Measurements from ENCODE around the gene SEPTIN12. TPM values are rescaled to one million over a fixed set of nuclear protein-coding genes. Genes with fewer than 3 reads are reported as not detected.
A peak's percentile ranks its signal among the peaks of the same experiment; 100 is the strongest.

Gene SEPTIN12
- total and polyA plus RNA-seq, 2 experiments from 2014 or later = not detected

DNA sequence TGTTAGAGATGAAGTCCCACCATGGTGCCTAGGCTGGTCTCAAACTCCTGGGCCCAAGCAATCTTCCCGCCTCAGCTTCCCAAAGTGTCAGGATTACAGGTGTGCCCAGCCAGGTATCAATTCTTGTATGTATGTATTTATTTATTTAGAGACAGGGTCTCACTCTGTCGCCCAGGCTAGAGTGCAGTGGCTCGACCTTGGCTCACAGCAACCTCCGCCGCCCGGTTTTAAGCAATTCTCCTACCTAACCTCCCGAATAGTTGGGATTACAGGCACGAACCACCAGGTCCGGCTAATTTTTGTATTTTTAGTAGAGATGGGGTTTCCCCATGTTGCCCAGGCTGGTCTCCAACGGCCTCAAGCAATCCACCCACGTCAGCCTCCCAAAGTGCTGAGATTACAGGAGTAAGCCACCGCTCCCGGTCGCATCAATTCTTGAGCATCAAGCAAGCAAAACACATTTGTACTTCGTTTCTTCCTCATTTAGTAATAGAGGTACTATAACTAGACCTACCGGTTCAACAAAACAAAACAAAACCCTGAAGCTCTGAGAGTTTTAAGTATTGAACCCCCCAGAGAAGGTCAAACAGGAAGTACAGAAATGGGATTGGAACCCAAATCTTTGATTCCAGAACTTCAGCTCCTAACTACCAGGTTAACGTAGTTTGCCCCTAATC, 20.1 kb downstream of the SEPTIN12 start:
- Histone ChIP-seq H3K9me3 (ENCODE audit: low read depth) (no peaks in the 10 kb centered on the region), H3K79me2 (peaks cover 31% of the 10 kb centered on the region), H3K4me1 (ENCODE audit: insufficient read depth) (no peaks in the 10 kb centered on the region), H3K9me2 (replicated peaks; ENCODE audit: insufficient read depth) (no peaks in the 10 kb centered on the region), H3K27ac (peak overlapping the region; percentile 84), H3K36me3 (replicated peaks; ENCODE audit: insufficient read depth, low read depth) (no peaks in the 10 kb centered on the region), H2AFZ (peak overlapping the region; percentile 82), H4K20me1 (ENCODE audit: insufficient read depth, poor library complexity, severe bottlenecking) (no peaks in the 10 kb centered on the region), H3K4me2 (peak overlapping the region; percentile 83), H3K27me3 (no peaks in the 10 kb centered on the region), H3K4me3 (no peak overlapping the region)
- DNase-seq (ENCODE audit: low spot score) = no peak
- TF ChIP-seq CTCF (IDR thresholded peaks at IDR 0.05; ENCODE audit: poor library complexity) = no peak
- TF ChIP-seq EZH2phosphoT487 (IDR thresholded peaks at IDR 0.05; ENCODE audit: low read depth, severe bottlenecking, unreplicated experiment) = no peak
- TF ChIP-seq EZH2 (IDR thresholded peaks at IDR 0.05; ENCODE audit: borderline replicate concordance) = no peak
- WGBS (ENCODE audit: low lambda C conversion rate, missing lambda C conversion rate) = 80% methylated on average over 17 of the region's 17 CpGs

- TF ChIP-seq EZH2 (IDR thresholded peaks at IDR 0.05; ENCODE audit: borderline replicate concordance) (no peak), EZH2phosphoT487 (IDR thresholded peaks at IDR 0.05; ENCODE audit: low read depth, severe bottlenecking, unreplicated experiment) (no peak), CTCF (IDR thresholded peaks at IDR 0.05; ENCODE audit: poor library complexity) (no peak)
- Histone ChIP-seq H3K4me3 (peak within 1 kb of the TSS; percentile 92), H3K9me3 (ENCODE audit: low read depth) (no peaks in the 10 kb centered on the region), H3K4me1 (ENCODE audit: insufficient read depth) (no peaks in the 10 kb centered on the region), H3K27ac (peak within 1 kb of the TSS; percentile 84), H3K79me2 (peaks cover 31% of the 10 kb centered on the region), H3K36me3 (replicated peaks; ENCODE audit: insufficient read depth, low read depth) (no peaks in the 10 kb centered on the region), H3K27me3 (no peaks in the 10 kb centered on the region), H3K9me2 (replicated peaks; ENCODE audit: insufficient read depth) (no peaks in the 10 kb centered on the region), H4K20me1 (ENCODE audit: insufficient read depth, poor library complexity, severe bottlenecking) (no peaks in the 10 kb centered on the region), H3K4me2 (peak within 1 kb of the TSS; percentile 89), H2AFZ (peak within 1 kb of the TSS; percentile 89)
- DNase-seq (ENCODE audit: low spot score) = peak; percentile 98
- WGBS (ENCODE audit: low lambda C conversion rate, missing lambda C conversion rate) = 8% methylated on average over 68 of the region's 72 CpGs
These were observed 21.1 kb downstream of the SEPTIN12 start, which contains the start of gene ZNF500 for GRCh38 chr16:4766875-4767628. Gene ZNF500 (minus strand): TSS chr16:4767162. CDS start chr16:4765978, 1,184 bp downstream.

DNA sequence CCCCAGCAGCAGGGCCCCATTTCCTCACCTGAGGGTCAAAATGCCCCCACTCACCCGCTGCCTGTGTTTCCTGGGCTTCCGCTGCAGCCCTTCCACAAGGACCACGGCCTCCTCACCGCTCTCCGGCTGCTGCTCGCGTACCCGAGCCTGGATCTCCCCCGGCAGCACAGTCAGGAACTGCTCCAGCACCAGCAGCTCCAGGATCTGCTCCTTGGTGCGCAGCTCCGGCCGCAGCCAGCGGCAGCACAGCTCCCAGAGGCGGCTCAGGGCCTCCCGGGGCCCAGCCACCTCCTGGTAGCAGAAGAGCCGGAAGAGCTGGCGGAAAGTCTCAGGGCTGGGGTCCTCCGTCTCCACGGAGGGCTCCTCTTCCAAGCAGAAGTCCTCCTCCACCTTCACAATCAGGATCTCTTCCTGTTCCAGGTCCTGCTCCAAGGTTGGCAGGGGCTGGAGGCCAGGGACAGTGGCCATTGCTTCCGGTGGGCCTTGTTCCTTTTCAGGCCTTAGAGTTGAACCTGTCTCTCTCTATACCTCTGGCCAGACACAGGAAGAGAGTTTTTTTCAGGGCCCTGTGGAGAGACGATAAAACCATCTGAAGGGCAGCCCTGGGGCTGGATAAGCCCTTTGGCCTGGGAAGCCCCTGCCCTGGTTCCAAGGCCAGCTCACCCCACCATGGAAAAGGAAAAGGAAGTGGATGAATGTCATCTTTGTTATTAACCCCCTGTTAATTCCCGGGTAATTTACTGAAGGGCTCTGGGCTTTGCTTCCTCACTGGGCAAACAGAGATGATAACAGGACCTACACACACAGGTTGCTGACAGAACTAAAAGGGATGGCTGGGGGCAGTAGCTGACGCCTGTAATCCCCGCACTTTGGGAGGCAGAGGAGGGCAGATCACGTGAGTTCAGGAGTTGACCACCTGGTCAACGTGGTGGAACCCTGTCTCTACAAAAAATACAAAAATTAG, 22.4 kb downstream of the SEPTIN12 start:
- H2AFZ ChIP-seq = no peak overlapping the region
- WGBS (ENCODE audit: low lambda C conversion rate, missing lambda C conversion rate) = 81% methylated on average over 26 of the region's 26 CpGs
- TF ChIP-seq CTCF (IDR thresholded peaks at IDR 0.05; ENCODE audit: poor library complexity) = no peak
- TF ChIP-seq EZH2 (IDR thresholded peaks at IDR 0.05; ENCODE audit: borderline replicate concordance) = no peak
- TF ChIP-seq EZH2phosphoT487 (IDR thresholded peaks at IDR 0.05; ENCODE audit: low read depth, severe bottlenecking, unreplicated experiment) = no peak

More for the DNA sequence above, 22.4 kb downstream of the SEPTIN12 start:
- H3K9me2 ChIP-seq (replicated peaks; ENCODE audit: insufficient read depth) = no peaks in the 10 kb centered on the region
- no peaks in the 10 kb centered on the region for H3K9me3 ChIP-seq (ENCODE audit: low read depth)
- H3K4me3 ChIP-seq = peak overlapping the region; percentile 92
- no peaks in the 10 kb centered on the region for H4K20me1 ChIP-seq (ENCODE audit: insufficient read depth, poor library complexity, severe bottlenecking)
- H3K4me2 ChIP-seq = peak overlapping the region; percentile 89
- H3K27me3 ChIP-seq = no peaks in the 10 kb centered on the region
- H3K79me2 ChIP-seq = peaks cover 31% of the 10 kb centered on the region
- H3K27ac ChIP-seq = peak overlapping the region; percentile 64
- DNase-seq (ENCODE audit: low spot score) = no peak
- no peaks in the 10 kb centered on the region for H3K36me3 ChIP-seq (replicated peaks; ENCODE audit: insufficient read depth, low read depth)
- no peaks in the 10 kb centered on the region for H3K4me1 ChIP-seq (ENCODE audit: insufficient read depth)

Data from hepatocyte (in vitro differentiated cells).